Eye (tissue), 1 donor: ENCODE measurements around the gene MDC1.

ENCODE experiments used
- DNase-seq: peaks from one replicate; pipeline ENCODE4 v3.0.0-alpha.2; 2015

Gene MDC1

GRCh38 chr6:30696432-30696831 lies 20.6 kb downstream of the MDC1 start:
- no peak for DNase-seq

- DNase-seq = peak; percentile 52
These were observed 25.8 kb downstream of the MDC1 start for GRCh38 chr6:30691208-30691847.

- peak; percentile 96 for DNase-seq
These were observed 26.5 kb downstream of the MDC1 start, which contains the start of gene NRM for GRCh38 chr6:30690403-30691207. TSS of gene NRM (minus strand) at chr6:30690984. CDS start at chr6:30690974, 10 bp downstream.

- DNase-seq = no peak
These were observed 27.1 kb downstream of the MDC1 start for GRCh38 chr6:30689985-30690384.

GRCh38 chr6:30689022-30689865 lies 27.8 kb downstream of the MDC1 start:
- DNase-seq = no peak

- no peak for DNase-seq
These were observed 28.5 kb downstream of the MDC1 start for GRCh38 chr6:30688569-30688968.

GRCh38 chr6:30687659-30688431 lies 29.2 kb downstream of the MDC1 start:
- no peak for DNase-seq

GRCh38 chr6:30686908-30687658 lies 30.0 kb downstream of the MDC1 start:
- DNase-seq = peak; percentile 97

GRCh38 chr6:30686009-30686907 lies 30.8 kb downstream of the MDC1 start, which contains the start of gene PPP1R18:
TSS of gene PPP1R18 (minus strand) at chr6:30686645. CDS start at chr6:30686018, 627 bp downstream.
- DNase-seq = peak; percentile 12

GRCh38 chr6:30685157-30686008 lies 31.7 kb downstream of the MDC1 start:
- no peak for DNase-seq

GRCh38 chr6:30684386-30685156 lies 32.5 kb downstream of the MDC1 start:
- no peak for DNase-seq

- no peak for DNase-seq
These were observed 33.1 kb downstream of the MDC1 start for GRCh38 chr6:30683980-30684338.

- DNase-seq = no peak
These were observed 33.7 kb downstream of the MDC1 start for GRCh38 chr6:30683183-30683979.

- peak; percentile 25 for DNase-seq
These were observed 34.7 kb downstream of the MDC1 start for GRCh38 chr6:30682143-30683117.

- no peak for DNase-seq
These were observed 35.3 kb downstream of the MDC1 start for GRCh38 chr6:30681766-30682142.

- DNase-seq = no peak
These were observed 37.1 kb downstream of the MDC1 start for GRCh38 chr6:30679765-30680535.
